Erythroblast (primary cell): ENCODE data around the gene CXCL13.

Source experiments
- GATA1 ChIP-seq: IDR thresholded peaks from 2 replicates; pipeline ENCODE4 v1.6.1; 2011; ENCODE audit warnings: low read depth, mild to moderate bottlenecking, control low read depth, low read length, moderate library complexity
- POLR2A ChIP-seq: IDR thresholded peaks from 2 replicates; pipeline ENCODE4 v1.6.1; 2011; ENCODE audit warnings: mild to moderate bottlenecking, low read length

- TF ChIP-seq POLR2A (no peak), GATA1 (no peak)
Observed at GRCh38 chr4:77613267-77613666, 7.6 kb downstream of the CXCL13 start.
